NT2/D1 (cell line): ENCODE measurements around the gene SMYD2.

ENCODE experiments used
- SUZ12 ChIP-seq: IDR thresholded peaks from 2 replicates; pipeline ENCODE4 v1.6.1; 2011; ENCODE audit not compliant: insufficient read length, insufficient read depth; ENCODE audit errors: extremely low read depth
- YY1 ChIP-seq: IDR thresholded peaks from 2 replicates; pipeline ENCODE4 v1.6.1; 2011; ENCODE audit not compliant: insufficient read length, insufficient read depth
- ZNF274 ChIP-seq: IDR thresholded peaks from 2 replicates; pipeline ENCODE4 v1.6.1; 2011; ENCODE audit warnings: mild to moderate bottlenecking, low read depth, low read length

- TF ChIP-seq ZNF274 (no peak), SUZ12 (no peak), YY1 (no peak)
Observed at GRCh38 chr1:214369364-214369763, 88.4 kb downstream of the SMYD2 start.
